Activated gamma-delta T cell (primary cell): Measurements from ENCODE around the gene PTAFR.

Experiments
- DNase-seq: peaks from one replicate; lab custom pipeline; 2025; lab: John Stamatoyannopoulos, UW
- total RNA-seq, 2 donors: gene quantifications; one replicate each; lab custom pipeline; 2026; lab: John Stamatoyannopoulos, UW

Gene PTAFR, protein sequence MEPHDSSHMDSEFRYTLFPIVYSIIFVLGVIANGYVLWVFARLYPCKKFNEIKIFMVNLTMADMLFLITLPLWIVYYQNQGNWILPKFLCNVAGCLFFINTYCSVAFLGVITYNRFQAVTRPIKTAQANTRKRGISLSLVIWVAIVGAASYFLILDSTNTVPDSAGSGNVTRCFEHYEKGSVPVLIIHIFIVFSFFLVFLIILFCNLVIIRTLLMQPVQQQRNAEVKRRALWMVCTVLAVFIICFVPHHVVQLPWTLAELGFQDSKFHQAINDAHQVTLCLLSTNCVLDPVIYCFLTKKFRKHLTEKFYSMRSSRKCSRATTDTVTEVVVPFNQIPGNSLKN
- 1.3 to 10.0 reads per million in 2 donors for total RNA-seq

GRCh38 chr1:28176492-28177470 lies at the start of gene PTAFR:
PTAFR (minus strand) TSS chr1:28176690; CDS start chr1:28151021, 25,669 bp downstream.
- no peak for DNase-seq

GRCh38 chr1:28213315-28213714 lies 36.8 kb upstream of the PTAFR start:
- DNase-seq, result no peak

- no peak for DNase-seq
Measured at GRCh38 chr1:28209700-28210099, 33.2 kb upstream of the PTAFR start.

DNA sequence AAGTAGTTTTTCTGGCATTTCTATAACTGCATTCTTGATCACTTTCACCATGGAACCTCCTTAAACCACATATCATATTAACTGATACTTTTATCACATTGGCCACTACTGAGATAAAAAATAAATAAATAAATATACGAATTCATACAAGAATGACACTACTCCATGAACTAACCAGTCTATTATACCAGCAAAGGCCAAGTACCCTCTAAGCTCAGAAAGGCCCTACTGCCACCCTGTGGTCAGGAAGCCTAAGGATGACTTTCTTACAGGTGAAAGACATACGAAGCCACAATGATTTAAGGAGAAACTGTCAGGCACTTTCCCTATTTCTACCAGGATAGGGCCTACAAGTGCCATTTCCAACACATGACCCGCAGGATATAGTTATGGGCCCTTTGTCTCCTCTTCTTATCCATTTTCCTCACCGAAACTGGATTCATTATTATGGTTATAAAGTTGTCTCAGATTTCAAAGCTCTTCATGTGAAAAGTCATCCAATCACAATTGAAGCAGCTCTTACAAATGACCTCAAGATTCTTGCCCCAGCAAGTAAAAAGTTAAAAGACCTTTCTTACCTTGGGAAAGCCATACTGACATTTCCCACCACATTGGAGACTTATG lies 32.4 kb upstream of the PTAFR start:
- no peak for DNase-seq

- DNase-seq, result no peak
Measured at GRCh38 chr1:28205243-28205642, 28.8 kb upstream of the PTAFR start.

- no peak for DNase-seq
Measured at GRCh38 chr1:28200234-28200873, 23.9 kb upstream of the PTAFR start.

DNA sequence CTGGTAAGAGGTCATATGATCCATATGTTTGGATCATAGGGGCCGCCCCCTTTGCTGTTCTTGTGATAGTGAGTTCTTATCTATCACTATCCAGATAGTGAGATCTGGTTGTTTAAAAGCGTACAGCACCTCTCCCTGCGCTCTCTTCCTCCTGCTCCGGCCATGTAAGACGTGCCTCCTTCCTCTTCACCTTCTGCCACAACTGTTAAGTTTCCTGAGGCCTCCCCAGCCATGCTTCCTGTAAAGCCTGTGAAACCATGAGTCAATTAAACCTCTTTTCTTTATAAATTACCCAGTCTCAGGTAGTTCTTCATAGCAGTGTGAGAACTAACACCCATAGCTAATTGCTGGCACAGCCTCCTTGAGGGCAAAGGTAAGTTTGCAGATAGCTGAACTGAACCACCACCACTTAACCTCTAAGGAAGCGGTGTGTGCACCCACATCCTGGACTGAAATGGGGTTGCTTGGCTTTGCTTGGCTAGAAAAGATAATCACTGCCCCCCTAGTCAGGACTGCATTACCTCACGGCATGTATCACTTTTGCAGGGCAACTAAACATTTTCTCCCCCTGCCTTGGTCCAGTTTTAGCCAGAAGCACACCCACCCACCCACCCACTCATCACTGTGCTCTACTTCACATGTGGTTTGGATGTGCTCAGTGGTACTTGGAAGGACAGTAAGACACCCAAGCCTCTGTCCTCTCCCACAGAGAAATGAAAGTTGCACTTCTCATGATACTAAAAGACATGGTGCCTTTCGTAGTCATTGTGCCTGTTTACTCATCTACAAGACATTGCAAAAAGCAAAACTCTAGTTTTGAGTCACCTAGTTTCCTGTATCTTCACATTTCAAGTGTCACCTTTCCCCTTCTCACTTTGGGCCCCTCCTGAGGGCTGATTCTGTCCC lies 23.1 kb upstream of the PTAFR start:
- DNase-seq, result no peak

- DNase-seq, result no peak
Measured at GRCh38 chr1:28197682-28198415, 21.4 kb upstream of the PTAFR start.

- DNase-seq, result no peak
Measured at GRCh38 chr1:28196330-28196729, 19.8 kb upstream of the PTAFR start.

DNA sequence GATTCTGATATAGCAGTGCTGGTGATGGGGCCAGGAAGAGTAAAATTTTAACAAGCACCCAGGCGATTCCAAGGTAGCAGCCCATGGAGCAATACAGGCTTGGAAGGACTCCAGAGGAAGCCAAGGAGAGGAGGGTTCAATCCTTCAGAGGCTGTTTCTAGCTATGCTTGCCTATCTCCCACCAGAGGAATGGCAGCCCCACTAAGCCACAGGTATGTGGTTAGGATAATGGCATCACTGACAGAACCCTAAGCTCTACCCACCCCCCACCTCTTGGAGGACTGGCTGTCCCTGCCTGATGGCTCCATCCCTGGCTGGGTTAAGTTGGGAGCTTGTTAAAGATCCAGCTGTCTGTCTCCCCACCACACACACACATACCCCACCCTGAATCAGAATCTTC lies 19.3 kb upstream of the PTAFR start:
- DNase-seq, result no peak

- no peak for DNase-seq
Measured at GRCh38 chr1:28194326-28195035, 18.0 kb upstream of the PTAFR start.

DNA sequence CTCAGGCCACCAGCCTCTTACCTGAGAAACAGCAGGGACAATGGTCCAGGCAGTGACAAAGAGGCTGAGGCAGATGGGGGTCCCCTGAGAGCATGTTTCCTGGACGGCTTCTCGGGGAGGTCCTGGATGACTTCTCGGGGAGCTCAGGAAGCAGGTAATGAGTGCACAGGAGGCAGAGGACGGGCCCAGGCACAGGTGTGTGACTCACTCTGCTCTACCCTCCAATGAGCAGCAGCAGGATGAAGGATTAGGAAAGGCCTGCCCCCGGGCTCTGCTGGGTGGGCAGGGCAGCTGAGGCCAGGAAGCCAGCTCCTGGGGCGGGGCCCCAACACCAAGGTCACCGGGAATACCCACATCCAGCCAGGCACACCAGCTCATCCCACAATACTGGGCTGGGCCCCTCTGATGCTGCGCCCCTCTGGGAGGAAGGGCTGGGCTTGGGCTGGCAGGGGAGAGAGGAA lies 17.2 kb upstream of the PTAFR start:
- no peak for DNase-seq

GRCh38 chr1:28190996-28191645 lies 14.6 kb upstream of the PTAFR start:
- DNase-seq, result no peak

GRCh38 chr1:28190337-28190979 lies 14.0 kb upstream of the PTAFR start:
- DNase-seq, result no peak

DNA sequence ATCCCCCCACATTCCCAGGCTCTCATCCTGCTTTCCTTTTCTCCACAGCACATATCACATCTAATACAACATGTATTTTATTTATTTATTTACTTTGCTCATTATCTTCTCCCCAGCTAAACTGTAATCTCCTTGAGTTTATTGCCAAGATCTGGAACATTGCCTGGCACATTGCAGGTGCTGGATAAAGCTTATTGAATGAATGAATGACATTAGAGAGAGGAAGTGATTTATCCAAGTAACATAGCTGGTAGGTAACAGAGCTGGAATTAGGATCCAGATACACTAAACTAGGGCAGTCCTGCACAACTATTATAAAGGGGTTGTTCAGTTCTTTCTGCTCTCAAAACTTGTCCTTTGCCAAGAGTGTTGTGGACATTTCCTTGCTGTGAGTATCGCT lies 8.6 kb upstream of the PTAFR start:
- DNase-seq, result no peak

DNA sequence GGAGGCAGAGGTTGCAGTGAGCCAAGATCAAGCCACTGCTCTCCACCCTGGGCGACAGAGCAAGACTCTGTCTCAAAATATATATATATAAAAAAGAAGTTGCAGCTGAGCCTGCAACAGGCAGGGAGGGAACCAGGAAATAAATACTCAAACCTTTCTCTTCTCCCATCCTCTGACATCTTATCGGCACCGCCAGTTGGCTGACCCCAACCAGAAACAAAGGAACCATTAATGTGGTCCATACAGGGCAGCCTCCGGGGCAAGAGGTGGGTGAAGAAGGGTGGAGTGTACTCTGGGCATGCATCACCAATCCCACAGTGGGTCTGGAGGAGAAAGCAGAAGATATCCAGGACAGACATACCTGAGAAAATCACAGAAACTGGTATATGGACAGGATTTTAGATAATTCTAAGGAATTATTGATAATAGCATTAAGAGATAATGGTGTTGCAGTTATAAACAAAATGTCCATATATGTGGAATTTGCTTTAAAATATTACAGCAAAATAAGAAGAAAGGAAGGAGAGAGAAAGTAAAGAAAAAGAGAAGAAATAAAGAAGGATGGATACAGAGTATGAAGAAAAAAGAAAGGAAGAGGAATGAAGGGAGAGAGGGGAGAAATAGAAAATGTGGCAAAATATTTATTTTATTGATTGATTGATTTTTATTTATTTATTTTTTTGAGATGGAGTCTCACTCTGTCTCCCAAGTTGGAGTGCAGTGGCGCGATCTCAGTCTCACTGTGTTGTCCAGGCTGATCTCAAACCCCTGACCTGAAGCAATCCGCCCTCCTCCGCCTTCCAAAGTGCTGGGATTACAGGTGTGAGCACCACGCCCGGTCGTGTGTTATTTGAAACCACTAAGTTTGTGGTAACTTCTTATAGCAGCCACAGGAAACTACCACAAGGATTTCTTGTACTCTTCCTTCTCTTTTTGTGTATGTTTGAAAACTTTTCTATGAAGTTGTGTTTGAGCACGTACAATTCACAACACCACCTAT lies 4.1 kb upstream of the PTAFR start:
- no peak for DNase-seq
